Muscle of back (tissue), 11 donors: Measurements from ENCODE around the gene ANKRD66. TPM values are rescaled to one million over a fixed set of nuclear protein-coding genes. Genes with fewer than 3 reads are reported as not detected.
"Not testable (repeated sequence)": the region's sequence is repeated elsewhere in the genome, so short reads cannot be mapped to it uniquely, and the experiment has no call there.

Source experiments
- DNase-seq, 3 donors: peaks; one replicate each; pipeline versions ENCODE4 v3.0.0 to v3.0.0-alpha.2; 2013
- polyA plus RNA-seq, 10 donors: library from polyadenylated mRNA; unstranded; fragments of 120-200 nt; gene quantifications; one replicate each; pipeline ENCODE4 v1.2.1, GENCODE V29; 2013; ENCODE audit not compliant: insufficient read length in 10 of 10

ANKRD66 gene
- polyA plus RNA-seq, 10 donors, result 0.45 to 1.6 (median 0.96) TPM

- no peak for DNase-seq
These were observed 4.9 kb downstream of the ANKRD66 start for GRCh38 chr6:46751658-46752057.

- DNase-seq, result no peak
These were observed 9.1 kb downstream of the ANKRD66 start for GRCh38 chr6:46755865-46756264.

- peak in 1 of 3 donors; percentile 73 for DNase-seq
These were observed 9.9 kb downstream of the ANKRD66 start for GRCh38 chr6:46756469-46757213.

- peak in 1 of 3 donors; percentile 44 for DNase-seq
These were observed 10.5 kb downstream of the ANKRD66 start for GRCh38 chr6:46757214-46757596.

- no peak for DNase-seq
These were observed 12.4 kb downstream of the ANKRD66 start for GRCh38 chr6:46758960-46759753.

GRCh38 chr6:46760925-46761324 is 14.2 kb downstream of the ANKRD66 start:
- no peak for DNase-seq

- DNase-seq, result no peak
These were observed 16.7 kb downstream of the ANKRD66 start for GRCh38 chr6:46763466-46763865.

GRCh38 chr6:46764280-46764679 is 17.5 kb downstream of the ANKRD66 start:
- DNase-seq, result not testable (repeated sequence)

GRCh38 chr6:46764961-46765360 is 18.2 kb downstream of the ANKRD66 start:
- DNase-seq, result no peak

GRCh38 chr6:46772016-46772415 is 25.3 kb downstream of the ANKRD66 start:
- DNase-seq, result no peak

GRCh38 chr6:46772762-46773161 is 26.0 kb downstream of the ANKRD66 start:
- peak in 1 of 3 donors; percentile 31 for DNase-seq

GRCh38 chr6:46773201-46773855 is 26.6 kb downstream of the ANKRD66 start:
- DNase-seq, result no peak

GRCh38 chr6:46774736-46775135 is 28.0 kb downstream of the ANKRD66 start:
- DNase-seq, result not testable (repeated sequence)

- DNase-seq, result no peak
These were observed 29.5 kb downstream of the ANKRD66 start for GRCh38 chr6:46776070-46776712.

GRCh38 chr6:46777476-46778346 is 31.0 kb downstream of the ANKRD66 start:
- DNase-seq, result no peak

GRCh38 chr6:46781478-46782378 is 35.0 kb downstream of the ANKRD66 start:
- peak; percentile 68 to 81 (median 72) for DNase-seq

- no peak for DNase-seq
These were observed 37.8 kb downstream of the ANKRD66 start for GRCh38 chr6:46784535-46784934.

GRCh38 chr6:46787871-46788540 is 41.3 kb downstream of the ANKRD66 start:
- DNase-seq, result no peak

GRCh38 chr6:46788791-46789190 is 42.1 kb downstream of the ANKRD66 start:
- DNase-seq, result no peak
